Measurements from ENCODE around the gene PTH1R.

Gene PTH1R

DNA sequence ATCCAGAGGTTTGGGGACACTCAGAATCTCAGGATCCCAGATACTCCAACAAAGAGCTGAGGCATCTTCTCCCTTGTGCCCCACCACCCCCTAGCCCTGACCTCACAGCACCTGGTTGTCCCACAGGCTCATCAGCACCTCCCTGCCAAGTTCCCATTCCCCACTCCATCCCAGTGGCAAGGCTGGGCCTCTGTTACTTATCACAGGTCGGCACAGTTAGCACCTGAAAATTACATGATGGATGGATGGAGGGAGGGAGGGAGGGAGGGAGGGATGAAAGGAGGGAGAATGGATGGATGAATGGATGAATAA lies 27.1 kb upstream of the PTH1R start:
- no peak for DNase-seq

DNA sequence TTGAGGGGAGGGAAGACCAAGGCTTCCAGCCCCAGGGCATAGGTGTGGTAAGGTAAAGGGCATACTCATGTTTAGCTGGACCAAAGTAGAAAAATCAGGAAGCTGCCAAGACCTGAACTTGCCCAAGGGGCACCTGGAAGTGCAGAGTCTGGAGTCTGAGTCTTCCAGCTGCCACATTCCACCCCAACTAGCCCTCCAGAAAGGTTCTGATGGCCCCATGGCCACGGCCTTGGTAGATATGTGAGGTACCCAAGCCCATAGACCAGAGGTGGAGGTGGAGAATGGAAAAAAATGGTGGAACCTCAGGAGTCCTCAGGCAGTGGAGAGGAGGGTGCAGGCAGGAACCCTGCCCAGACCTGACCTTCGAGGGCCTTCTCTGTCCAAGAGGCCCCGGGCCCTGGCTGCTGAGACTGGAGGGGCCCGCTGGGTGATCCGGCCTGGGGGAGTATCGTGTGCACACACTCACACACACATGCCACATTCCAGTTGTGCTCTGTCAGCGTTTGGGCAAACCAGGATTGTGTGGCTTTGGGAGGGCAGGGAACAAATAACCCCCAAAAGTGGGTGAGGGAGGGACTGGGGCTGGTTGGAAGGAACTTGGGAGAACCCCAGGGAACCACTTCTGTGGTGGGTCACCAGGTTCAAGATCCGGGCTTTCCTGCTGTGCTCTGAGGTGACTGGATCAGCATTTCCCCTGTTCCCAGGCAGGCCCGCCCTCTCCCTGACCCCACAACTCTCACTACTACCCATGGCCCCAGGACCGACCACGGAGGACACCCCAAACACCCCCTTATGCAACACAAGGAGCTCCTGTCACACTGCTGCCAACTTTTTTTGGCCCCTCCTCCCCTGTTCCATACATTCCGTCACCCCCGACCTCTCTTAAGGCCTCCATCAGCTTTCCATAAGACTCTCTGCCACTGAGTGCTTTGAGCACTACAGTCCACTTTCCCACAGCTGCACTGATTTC lies 25.9 kb upstream of the PTH1R start:
- no peak for DNase-seq

DNA sequence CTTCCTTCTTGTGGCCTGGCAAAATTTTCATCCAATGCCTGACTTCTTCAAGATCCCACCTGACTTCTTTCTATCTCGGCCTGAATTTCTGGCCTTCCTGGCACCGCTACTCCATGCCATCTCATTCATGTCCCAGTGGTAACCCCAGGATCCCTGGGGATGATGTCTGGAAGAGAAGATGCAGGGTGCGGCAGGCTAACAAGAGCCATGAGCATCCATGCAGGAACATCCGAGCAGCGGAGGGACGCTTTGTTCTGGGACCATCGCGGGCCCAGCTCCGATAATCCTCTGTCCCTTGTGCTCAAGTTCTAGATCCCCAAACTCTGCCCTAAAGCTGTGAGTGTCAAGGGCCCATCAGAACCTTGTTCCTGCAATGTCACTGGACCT lies 25.2 kb upstream of the PTH1R start:
- DNase-seq = no peak

DNA sequence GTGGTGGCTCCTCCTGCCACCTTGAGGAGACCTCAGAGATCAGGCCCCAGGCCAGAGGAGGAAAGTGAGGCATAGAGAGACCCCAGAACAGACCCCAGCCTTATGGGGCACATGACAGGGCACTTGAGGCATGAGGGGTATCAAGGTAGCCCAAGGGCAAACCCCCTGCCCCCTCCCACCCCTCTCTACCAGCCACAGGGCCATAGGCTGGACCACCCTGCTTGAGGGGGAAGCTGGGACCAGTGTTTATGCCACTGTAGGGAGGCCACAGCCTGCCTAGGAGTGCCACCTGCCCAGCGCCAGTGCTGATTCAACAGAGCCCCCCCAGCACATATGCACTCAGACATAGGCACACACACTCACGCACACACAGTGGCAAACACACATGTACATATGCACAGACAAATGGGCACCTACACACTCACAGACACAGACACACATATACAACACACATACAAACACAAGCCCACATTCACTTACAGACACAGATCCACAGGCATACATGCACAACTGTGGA lies 24.6 kb upstream of the PTH1R start:
- no peak for DNase-seq

DNA sequence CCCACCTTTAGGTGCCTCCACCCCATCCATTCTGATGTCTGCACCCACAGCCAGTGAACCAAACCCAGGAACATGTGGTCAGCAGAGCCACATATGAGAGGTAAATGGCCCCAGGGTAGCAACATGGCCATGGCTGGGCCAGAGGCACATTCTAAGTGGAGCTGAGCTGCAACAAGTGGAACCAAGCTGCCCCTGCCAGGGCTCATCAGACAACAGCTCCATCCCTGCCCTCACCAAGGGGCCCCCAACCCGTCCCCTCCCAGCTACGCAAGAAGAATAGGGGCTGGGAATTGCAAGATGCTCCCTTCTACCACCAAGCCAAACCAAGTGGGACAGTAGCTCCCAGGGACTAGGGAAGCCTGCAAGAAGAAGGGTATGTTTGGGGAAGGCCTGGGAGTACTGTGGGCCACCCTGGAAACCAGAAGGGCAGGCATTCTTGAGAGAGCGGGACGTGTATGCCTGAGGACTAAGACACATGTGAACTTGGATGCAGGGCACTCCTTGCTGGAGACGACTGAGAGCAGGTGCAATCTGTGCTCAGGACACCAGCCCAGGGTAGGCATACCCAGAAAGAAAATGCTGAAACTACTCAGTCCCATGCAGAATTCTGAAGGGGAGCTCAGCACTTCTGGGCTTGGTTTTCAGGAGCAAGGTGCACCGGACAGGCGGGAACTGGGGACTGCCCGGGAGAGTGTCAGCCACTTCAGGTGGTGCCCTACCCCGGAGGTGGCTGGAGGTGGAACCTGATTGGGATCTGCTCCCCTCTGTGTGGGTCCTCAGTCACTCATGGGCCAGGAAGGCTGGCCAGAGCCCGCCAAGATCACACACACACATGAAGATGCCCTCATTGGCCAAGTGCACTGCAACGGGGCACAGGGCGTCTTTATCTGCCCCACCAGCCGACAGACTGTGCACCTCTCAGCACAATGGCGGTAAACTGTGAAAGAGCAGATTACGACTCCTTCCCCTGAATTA lies 23.8 kb upstream of the PTH1R start:
- no peak for DNase-seq

DNA sequence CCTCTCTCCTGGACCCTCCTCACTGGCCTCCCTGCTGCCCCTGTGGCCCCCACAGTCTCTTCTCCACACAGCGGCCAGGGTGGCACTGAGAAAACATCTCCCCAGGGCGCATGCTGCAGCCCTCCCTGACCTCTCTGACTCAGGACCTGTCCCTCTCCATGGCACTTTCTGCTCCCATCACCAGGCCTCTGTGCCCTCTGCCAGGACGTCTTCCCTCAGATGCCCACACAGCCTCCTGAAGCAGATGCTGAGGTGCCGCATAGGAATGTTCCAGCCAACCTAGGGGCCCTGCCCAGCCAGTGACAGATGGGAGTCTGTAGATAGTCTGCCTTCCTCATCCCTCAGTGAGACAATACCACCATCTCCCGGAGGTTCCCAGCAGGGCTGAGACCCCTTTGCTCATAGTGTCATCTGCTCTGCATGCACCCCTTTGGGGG lies 22.9 kb upstream of the PTH1R start:
- no peak for DNase-seq

DNA sequence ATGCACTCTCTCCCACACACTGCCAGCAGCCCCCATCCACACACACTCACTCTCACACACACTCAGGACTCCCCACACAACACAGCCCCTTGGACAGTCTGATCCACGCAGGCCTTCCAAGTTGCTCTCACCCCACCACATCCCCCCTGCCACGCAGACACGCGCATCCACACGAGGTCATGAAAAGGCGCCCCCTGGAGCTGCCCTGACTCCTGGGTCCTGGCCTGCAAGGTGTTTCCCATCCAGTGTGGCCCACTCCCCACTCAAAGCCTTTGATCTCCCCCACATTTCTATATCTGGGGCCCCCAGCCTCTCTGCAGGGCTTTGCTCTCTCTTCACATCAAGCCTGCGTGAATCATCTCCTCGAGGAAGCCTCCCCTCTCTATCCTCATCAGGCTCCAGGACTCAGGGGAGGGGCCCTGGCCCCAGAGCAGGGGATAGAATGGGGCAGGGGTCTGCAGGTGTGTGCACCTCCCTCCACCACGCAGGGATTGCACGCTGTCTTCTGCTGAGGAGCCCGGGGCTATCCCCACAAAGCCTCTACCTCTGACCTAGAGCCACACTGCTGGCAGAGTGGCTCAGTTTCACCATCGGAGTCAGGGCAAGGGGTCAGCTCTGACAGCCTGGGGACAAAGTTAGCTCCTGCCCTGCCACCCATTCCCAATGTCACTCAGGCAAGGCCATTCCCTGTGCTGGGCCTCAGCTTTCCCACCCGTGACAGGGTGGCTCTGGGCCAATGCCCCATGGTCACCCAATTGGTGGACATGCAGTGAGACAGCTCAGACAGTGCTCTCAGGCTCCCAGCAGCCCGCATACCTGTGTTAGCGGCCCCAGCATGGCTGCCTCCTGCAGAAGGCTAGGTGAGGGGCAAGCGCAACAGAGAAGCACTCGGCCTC lies 20.7 kb upstream of the PTH1R start:
- no peak for DNase-seq

DNA sequence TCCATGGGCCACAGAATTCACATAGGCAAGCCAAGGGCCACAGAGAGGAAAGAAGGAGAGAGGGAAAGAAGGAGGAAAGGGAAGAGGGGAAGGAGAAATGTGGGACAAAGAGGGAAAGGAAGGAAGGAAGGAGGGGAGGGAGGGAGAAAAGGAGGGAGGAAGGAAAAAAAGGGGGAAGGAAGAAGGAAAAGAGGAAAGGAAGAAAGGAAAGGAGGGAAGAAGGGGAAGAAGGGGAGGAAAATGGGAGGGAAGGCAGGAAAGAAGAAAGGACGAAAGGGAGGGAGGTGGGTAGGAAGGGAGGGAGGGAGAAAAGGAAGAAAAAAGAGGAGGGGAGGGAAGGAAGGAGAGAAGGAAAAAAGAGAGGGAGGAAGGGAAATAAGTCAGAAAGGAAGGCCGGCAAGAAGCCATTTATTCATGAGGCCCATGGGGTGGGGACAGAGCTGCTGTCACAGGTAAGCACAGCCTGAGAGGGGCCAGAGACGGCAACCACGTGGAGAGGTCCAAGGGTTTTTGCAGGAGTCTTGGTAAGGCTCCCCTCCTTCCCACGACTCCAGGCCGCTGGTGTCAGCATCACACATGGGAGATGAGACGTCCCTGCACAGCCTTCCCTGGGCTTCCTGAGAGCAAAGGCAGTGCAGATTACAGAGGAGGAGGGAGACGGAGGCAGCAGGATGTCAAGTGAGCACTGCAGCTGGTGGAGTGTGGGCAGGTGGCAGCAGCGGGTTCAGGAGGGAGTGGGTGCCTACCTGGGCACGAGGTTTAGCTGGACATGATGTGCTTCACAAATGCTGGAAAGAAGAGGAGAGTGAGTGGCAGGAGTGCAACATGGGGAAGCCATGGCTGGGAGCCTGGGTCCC lies 19.8 kb upstream of the PTH1R start:
- DNase-seq = no peak

DNA sequence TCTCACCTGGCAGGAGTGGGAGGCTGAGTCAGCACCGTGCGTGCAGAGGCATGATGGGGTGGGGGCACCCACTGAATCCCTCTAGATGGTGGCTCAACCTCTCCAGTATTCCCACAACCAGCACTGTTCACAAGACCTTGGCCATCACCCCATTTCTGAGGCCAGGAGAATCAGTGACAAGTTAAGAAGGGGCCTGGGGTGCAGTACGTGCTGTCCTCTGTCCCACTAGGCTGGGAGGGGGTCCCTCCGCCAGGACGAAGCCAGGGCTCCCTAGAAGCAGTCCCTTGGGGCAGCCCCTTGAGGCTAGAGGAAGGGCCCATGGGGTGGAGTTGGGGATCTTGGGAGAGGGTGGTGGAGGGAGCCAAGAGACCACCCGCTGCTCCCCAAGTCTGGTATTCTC lies 19.1 kb upstream of the PTH1R start:
- DNase-seq = no peak

DNA sequence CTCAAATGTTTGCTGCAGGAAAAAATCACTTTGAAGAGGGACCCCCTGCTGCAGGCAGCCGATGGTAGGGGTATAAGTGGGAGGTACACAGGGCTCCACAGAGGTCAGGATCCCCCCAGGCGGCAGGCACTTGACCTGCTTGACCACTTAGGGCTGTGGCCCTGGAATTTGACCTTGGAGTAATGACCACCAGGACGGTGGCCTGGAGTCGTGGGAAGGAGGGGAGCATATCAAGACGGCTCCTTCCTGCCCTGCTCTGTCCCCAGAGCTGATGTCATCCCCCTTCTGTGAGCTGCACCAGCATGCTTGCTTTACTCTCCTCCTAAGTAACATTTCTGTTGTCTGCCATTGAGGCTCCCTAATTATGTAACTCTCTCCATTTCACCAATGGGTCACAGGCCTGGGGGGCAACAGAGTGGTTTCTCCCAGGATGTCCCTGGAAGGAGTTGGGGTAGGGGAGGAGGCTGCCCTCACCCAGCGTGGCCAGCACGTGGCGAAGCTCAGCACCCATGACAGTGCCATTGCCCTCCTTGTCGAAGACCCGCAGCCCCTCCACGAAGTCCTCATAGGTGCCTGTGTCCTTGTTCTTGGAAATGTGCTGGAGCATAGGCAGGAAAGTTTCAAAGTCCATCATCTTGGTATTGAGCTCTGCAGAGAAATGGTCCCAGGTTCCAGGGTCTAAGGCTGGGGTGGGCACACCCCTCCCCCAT lies 18.4 kb upstream of the PTH1R start:
- DNase-seq = no peak

DNA sequence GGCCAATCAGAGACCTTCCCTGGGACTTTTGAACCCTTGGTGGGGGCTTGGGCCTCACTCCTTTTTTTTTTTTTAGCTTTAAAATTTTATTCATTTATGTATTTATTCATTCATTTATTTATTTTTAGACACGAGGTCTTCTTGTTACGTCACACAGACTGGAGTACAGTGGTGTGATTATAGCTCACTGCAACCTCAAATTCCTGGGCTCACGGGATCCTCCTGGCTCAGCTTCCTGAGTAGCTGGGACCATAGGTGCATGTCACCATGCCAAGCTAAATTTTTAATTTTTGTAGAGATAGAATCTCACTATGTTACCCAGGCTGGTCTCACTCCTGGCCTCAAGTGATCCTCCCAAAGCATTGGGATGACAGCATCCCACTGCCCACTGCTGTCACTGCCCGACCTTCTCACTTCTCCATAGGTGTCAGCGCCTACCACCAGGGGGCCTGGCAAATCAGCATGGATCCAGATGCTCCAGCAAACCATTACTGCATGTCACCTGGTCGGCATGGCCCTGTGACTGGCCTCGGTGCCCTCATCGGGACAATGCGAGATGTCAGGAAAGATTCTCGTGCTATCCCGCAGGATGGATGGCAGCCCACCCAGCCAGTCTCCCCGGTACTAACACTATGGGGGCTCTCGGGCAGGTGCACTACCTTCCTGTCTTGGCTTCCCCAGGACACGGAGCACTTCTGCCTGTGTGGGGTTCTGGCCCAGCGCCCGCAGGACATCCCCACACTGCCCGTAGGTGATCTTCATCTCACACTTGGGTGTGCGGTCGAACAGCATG lies 17.3 kb upstream of the PTH1R start:
- DNase-seq = no peak

DNA sequence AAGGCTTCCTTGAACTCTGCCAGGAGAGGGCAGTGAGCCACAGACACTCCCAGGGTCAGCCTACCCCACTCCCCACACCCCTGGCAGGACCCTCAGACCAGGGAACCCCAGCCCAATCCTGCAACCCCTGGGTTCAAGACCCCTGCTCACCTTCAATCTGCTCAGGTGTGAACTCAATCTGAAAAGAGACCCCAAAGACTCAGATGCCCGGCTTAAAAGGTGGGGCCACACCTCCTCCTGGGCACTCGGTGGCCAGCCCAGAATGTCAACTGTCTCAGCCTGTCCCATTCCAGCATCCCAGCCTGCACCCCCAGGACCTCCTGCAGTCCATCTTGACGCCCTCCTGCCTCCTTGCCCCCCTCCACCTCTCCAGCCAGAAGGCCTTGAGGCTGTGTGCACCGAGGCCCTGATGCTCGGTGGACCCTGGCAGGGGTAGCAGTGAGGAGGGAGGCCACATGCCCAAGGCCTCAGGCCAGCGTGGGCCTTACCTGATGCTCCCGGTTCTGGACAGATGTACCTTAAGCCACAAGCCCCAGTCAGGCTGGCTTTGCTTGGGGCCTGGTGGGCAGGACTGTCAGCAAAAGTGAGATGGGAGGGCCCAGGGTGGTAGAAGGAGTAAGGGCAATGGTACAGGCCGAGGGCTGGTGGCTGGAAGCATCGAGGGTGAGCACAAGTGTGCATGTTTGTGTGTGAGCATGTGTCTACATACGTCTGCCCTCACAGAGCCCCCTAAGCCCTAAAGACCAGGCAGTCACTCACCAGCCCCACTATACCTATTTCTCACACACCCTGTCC lies 16.5 kb upstream of the PTH1R start:
- no peak for DNase-seq

DNA sequence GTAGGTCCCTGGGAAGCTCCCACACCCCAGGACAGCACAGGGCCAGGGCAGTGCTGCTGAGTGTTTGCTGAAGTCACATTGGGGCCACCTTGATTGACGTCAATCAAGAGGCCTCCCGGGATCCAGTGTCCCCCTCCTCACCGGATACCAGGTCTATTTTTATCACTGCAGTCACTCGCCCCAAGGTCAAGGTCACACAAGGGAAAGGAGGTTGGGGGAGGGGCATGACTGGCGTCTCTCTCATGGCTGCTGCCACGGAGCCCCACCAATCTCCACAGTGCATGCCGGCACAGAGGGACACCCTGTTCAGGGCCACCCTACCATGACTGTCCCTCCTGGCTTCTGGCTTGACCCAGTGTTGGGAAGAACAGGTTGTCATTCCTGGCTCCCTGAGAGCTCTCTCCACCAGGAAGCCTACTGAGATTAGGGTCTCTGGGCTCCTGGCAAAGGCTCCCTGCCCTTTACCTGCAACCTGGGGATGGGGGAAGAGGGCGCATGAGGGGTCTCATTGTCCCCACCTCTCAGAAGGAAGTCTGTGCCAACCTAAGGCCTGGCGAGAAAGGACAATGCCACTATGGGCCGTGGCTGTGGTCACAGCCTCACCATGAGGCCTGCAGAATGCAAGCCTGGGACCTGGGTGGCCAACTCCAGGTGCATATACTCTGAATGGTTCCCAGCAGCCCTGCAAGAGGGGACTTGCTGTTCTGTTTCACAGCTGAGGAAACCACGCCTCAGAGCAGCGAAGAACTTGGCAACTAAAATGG lies 15.7 kb upstream of the PTH1R start:
- no peak for DNase-seq

DNA sequence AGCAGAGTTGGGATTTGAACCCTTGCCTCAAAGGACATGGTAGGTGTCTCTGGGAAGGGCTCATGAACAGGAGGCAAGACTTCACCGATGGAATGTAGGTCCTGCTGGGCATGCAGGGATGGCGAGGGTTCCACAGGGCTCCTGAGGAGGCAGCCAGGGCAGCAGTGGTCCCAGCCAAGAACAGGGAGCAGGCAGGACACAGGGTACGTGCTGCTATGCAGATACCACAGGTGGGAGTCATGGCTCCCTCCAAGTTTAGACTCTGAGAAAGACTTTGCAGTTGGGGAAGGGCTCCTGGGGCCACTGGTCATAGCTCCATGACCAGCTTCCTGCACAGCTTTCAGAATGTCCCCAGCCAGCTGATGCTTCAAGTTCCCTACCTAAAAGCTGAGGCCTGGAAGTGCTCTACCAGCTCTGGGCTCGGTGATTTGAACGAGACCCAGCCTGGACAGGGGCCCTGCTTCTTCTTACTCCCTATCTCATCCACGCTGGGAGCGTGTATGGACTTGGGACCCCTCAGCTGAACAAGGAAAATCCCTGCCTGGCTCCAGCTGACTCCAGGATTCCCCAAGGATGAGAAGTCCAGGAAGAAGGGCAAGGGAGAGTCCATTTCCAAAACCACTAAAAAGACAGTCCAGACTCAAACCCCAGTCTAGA lies 15.0 kb upstream of the PTH1R start:
- no peak for DNase-seq

DNA sequence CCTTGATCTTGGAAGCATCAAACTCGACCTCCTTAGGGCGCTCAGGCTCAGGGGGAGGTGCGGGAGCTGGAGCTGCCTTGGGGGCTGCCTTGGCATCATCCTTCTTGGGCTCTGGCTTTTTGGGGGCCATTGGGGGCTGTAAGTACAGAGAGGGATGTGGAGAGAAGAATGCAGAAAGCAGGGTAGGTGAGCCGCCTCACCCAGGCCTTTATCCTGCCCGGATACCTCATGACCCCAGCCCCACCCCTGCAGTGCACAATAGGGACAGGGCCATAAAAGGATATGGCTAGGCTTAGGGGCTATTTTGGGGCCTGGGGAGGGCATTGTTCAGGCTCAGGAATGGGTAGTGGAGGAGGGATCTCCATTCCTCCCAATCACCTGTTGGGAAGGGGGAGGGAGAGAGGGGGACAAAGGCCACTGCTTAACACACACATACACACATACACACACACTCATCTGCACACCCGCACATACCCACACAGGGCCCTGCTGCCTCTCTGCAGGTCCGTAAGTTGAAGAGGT lies 14.2 kb upstream of the PTH1R start, which contains the start of gene MYL3:
Gene MYL3 (minus strand): TSS at position 184 of the 522 bp plus-strand sequence. CDS start 54 bp downstream, at position 130.
- DNase-seq = no peak

DNA sequence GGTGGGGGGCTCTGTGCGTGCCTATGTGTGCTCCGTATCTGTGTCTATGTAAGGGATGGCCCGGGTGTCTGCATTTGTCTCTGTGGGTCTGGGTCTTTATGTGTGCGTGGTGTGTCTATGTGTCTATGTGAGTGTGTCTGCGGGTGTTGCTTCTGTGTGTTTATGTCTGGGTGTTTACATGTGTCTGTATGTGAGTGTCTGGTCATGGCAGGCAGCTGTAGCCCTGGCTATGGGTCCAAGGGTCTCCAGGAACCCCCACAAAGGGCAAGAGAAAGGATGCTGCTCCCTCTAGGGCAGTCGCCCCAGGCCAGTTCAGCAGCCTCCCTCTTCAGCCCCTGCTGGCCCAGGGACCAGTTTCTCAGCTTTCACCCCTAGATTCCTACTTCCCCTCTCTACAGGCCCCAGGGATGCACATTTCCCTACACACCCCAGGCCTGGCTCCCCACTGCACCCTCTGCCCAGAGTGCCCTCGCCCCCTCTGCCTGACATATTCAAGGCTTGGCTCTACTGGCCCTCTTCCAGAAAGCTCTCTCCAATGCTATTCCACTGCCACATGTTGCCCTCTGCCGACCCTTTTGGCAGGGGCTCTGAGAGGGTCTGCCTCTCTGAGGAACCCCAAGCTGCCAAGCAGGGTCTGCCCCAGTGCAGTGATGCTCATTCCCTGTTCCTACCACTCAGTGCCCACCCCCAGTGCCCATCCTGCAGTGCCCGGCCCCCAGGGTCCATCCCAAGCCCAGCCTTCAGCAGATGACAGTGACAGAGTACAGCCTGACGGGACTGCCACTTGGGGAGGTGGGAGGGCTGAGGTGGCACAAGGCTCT lies 13.2 kb upstream of the PTH1R start:
- no peak for DNase-seq

All from NCI-H748 treated with DMSO at 0.1 percent for 48 hours (cell line).